ENCODE measurements around the gene CYB561A3. TPM values are rescaled to one million over a fixed set of nuclear protein-coding genes. Genes with fewer than 3 reads are reported as not detected.

Gene CYB561A3
- polyA plus RNA-seq, 1 experiment: 34.5 TPM

- Histone ChIP-seq H3K27me3 (ENCODE audit: control insufficient read depth, insufficient read depth, low read length) (no peaks in the 10 kb centered on the region), H3K4me3 (ENCODE audit: low read depth, low read length) (no peak overlapping the region), H3K9me3 (ENCODE audit: control insufficient read depth, insufficient read depth, low read length) (no peaks in the 10 kb centered on the region), H3K27ac (ENCODE audit: low read depth, low read length) (no peak overlapping the region)
- ChIA-PET CTCF (interaction anchor here (0.7 kb wide), 1 partner anchor 247 kb away, joined by 4 read pairs; no protein-coding TSS in a partner anchor), POLR2A (interaction anchor here (0.7 kb wide), 1 partner anchor 85 kb away, joined by 4 read pairs; no protein-coding TSS in a partner anchor)
- DNase-seq (ENCODE audit: low read depth, low spot score): no peak
- TF ChIP-seq CTCF (IDR thresholded peaks at IDR 0.05; ENCODE audit: low read depth, low read length): no peak
These were observed 56.3 kb downstream of the CYB561A3 start for GRCh38 chr11:61305417-61305816.

GRCh38 chr11:61303725-61304124 lies 58.0 kb downstream of the CYB561A3 start:
- Histone ChIP-seq H3K4me3 (ENCODE audit: low read depth, low read length) (no peak overlapping the region), H3K27ac (ENCODE audit: low read depth, low read length) (no peak overlapping the region), H3K27me3 (ENCODE audit: control insufficient read depth, insufficient read depth, low read length) (no peaks in the 10 kb centered on the region), H3K9me3 (ENCODE audit: control insufficient read depth, insufficient read depth, low read length) (no peaks in the 10 kb centered on the region)
- no peak for TF ChIP-seq CTCF (IDR thresholded peaks at IDR 0.05; ENCODE audit: low read depth, low read length)
- DNase-seq (ENCODE audit: low read depth, low spot score): no peak
- ChIA-PET POLR2A (no interaction called here), CTCF (interaction anchor here (1.4 kb wide), 1 partner anchor 32 kb away, joined by 4 read pairs; no protein-coding TSS in a partner anchor)

- POLR2A ChIA-PET: interaction anchor here (0.6 kb wide), 1 partner anchor 45 kb away, joined by 3 read pairs; no protein-coding TSS in a partner anchor
- no peak for TF ChIP-seq CTCF (IDR thresholded peaks at IDR 0.05; ENCODE audit: low read depth, low read length)
- no peak overlapping the region for H3K27ac ChIP-seq (ENCODE audit: low read depth, low read length)
- no peaks in the 10 kb centered on the region for H3K27me3 ChIP-seq (ENCODE audit: control insufficient read depth, insufficient read depth, low read length)
- CTCF ChIA-PET: interaction anchor here (1.4 kb wide), 1 partner anchor 34 kb away, joined by 4 read pairs; no protein-coding TSS in a partner anchor
- no peak overlapping the region for H3K4me3 ChIP-seq (ENCODE audit: low read depth, low read length)
- H3K9me3 ChIP-seq (ENCODE audit: control insufficient read depth, insufficient read depth, low read length): no peaks in the 10 kb centered on the region
- no peak for DNase-seq (ENCODE audit: low read depth, low spot score)
These were observed 59.1 kb downstream of the CYB561A3 start for GRCh38 chr11:61302550-61302949.

Other genes with a start within 250 kb of the CYB561A3 start
- 9.1 and 10.9 TPM in 2 replicates for gene VPS37C, start 200.5 kb downstream of the CYB561A3 start, polyA plus RNA-seq (2011; rRNA removed)
- 0.99 and 1.8 TPM in 2 replicates for gene PGA3, start 158.4 kb downstream of the CYB561A3 start, polyA plus RNA-seq (2011; rRNA removed)
- gene PGA4, start 139.5 kb downstream of the CYB561A3 start, polyA plus RNA-seq (2011; rRNA removed): 0.82 and 1.1 TPM in 2 replicates
- gene PGA5, start 120.7 kb downstream of the CYB561A3 start, polyA plus RNA-seq (2011; rRNA removed): 2.1 and 2.8 TPM in 2 replicates
- gene VWCE, start 66.6 kb downstream of the CYB561A3 start, polyA plus RNA-seq (2011; rRNA removed): 1.4 and 1.7 TPM in 2 replicates
- gene DDB1, start 28.8 kb downstream of the CYB561A3 start, polyA plus RNA-seq (2011; rRNA removed): 286 and 340 TPM in 2 replicates
- gene TKFC, start 28.7 kb downstream of the CYB561A3 start, polyA plus RNA-seq (2011; rRNA removed): 20.3 and 24.9 TPM in 2 replicates
- 71.7 and 79.2 TPM in 2 replicates for gene TMEM138, start 492 bp upstream of the CYB561A3 start, polyA plus RNA-seq (2011; rRNA removed)
- gene TMEM216, start 30.7 kb upstream of the CYB561A3 start, polyA plus RNA-seq (2011; rRNA removed): 28.8 and 32.6 TPM in 2 replicates
- gene CPSF7, start 68.1 kb upstream of the CYB561A3 start, polyA plus RNA-seq (2011; rRNA removed): 37.3 and 40.3 TPM in 2 replicates
- 71.6 and 86.5 TPM in 2 replicates for gene SDHAF2, start 68.2 kb upstream of the CYB561A3 start, polyA plus RNA-seq (2011; rRNA removed)
- not detected in 2 replicates for gene LRRC10B, start 146.9 kb upstream of the CYB561A3 start, polyA plus RNA-seq (2011; rRNA removed)
- gene SYT7, start 219.2 kb upstream of the CYB561A3 start, polyA plus RNA-seq (2011; rRNA removed): 0.45 and 0.60 TPM in 2 replicates